ENCODE measurements around the gene INTU. TPM values are rescaled to one million over a fixed set of nuclear protein-coding genes. Genes with fewer than 3 reads are reported as not detected.

Gene INTU
- total and polyA plus RNA-seq, 9 of the 15 experiments (the other 6 are each of a cell fraction or from before 2014, with no cell fraction given) = 1.5 to 8.9 (median 3.9) TPM

DNA sequence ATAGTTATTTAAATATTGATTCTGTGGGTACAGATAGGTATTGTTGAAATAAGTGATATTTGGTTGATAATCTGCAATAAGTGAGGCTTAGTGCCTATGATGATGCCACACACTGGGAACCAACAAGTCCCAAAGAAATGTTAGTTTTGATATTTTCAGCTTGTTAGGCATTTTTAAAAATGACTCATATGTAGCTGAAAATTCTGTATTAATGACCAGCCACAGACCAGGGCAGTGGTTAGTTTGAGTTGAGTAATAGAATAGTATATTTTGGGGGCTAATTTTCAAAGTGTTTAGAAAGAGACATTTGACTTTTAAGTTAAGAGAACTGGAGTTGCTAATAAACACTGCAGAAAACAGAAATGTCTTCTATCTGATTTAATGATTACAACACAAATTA lies 9.4 kb downstream of the INTU start:
- FAIRE-seq = no peak
- POLR2A ChIA-PET = interaction anchor here (0.8 kb wide), 2 partner anchors 11 to 34 kb away, joined by 3 read pairs; no protein-coding TSS in a partner anchor
- BruUV-seq (replicated peaks) = no TSS peak

DNA sequence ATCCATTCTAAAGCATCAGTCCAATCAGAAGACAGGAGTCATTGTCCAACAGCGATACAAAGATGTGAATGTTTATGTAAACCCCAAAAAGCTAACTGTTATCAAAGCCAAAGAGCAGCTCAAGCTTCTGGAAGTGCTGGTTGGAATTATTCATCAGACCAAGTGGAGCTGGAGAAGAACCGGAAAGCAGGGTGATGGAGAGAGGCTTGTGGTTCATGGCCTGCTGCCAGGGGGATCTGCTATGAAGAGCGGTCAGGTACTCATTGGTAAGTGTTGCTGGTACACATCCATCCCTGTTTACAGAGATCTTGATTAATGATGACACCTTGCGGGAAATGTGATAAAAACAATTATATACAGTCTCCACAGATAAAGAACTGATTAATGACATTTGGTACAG lies 11.0 kb downstream of the INTU start:
- DNase-seq (ENCODE audit: extremely low read depth in 1 of 4, low spot score in 3 of 4) = no peak
- no peaks in the 10 kb centered on the region for H3K9me1 ChIP-seq (ENCODE audit: control insufficient read depth, insufficient read depth, low read length)
- H2AFZ ChIP-seq (ENCODE audit: low read depth, low read length) = no peak overlapping the region
- no peak overlapping the region for H3K27ac ChIP-seq (ENCODE audit: extremely low read depth, low read depth, low read length)
- peak; percentile 6 for FAIRE-seq
- TF ChIP-seq POLR3A (IDR thresholded peaks at IDR 0.05; ENCODE audit: borderline replicate concordance, extremely low read depth, insufficient read depth, insufficient read length) = no peak
- TF ChIP-seq ATF7 (IDR thresholded peaks at IDR 0.05) = no peak
- WGBS (ENCODE audit: insufficient coverage, low coverage, missing lambda C conversion rate) = 62% methylated on average over 4 of the region's 4 CpGs
- ChIA-PET CTCF (ENCODE audit: low intra/inter-chr PET ratio) (no interaction called here), POLR2A (no interaction called here)
- H4K20me1 ChIP-seq (replicated peaks; ENCODE audit: control insufficient read depth, insufficient read depth, low read length) = no peaks in the 10 kb centered on the region
- no TSS peak for BruUV-seq (replicated peaks)
- H3K27me3 ChIP-seq (ENCODE audit: control insufficient read depth in 2 of 2, insufficient read depth in 2 of 2, low read length in 2 of 2) = no peaks in the 10 kb centered on the region
- no peak for ATAC-seq
- peaks cover 9% of the 10 kb centered on the region; the same call in 2 of the 3 replicates for H3K36me3 ChIP-seq (ENCODE audit: control insufficient read depth, insufficient read depth, low read length)
- H3K9me3 ChIP-seq (replicated peaks; ENCODE audit: control insufficient read depth, insufficient read depth, low read depth, low read length) = no peaks in the 10 kb centered on the region
- H3K4me2 ChIP-seq (ENCODE audit: insufficient read depth, low read length) = no peak overlapping the region
- no peaks in the 10 kb centered on the region for H3K79me2 ChIP-seq (ENCODE audit: control insufficient read depth, insufficient read depth, low read length)
- no peak overlapping the region for H3K9ac ChIP-seq (ENCODE audit: insufficient read depth in 1 of 2, low read depth in 2 of 2, low read length in 2 of 2)
- intact Hi-C loops (cut with micrococcal nuclease) (no loop called here), in situ Hi-C loops (cut with MboI) (no loop called here)
- H3K4me3 ChIP-seq = no peak overlapping the region
- H3K4me1 ChIP-seq (replicated peaks in 1 of 2; ENCODE audit: control insufficient read depth in 2 of 2, insufficient read depth in 2 of 2, low read length in 2 of 2) = no peaks in the 10 kb centered on the region

More for the DNA sequence above, 9.4 kb downstream of the INTU start:
- Histone ChIP-seq H2AFZ (ENCODE audit: low read depth, low read length) (no peak overlapping the region), H3K27ac (ENCODE audit: extremely low read depth, low read depth, low read length) (no peak overlapping the region), H4K20me1 (replicated peaks; ENCODE audit: control insufficient read depth, insufficient read depth, low read length) (no peaks in the 10 kb centered on the region), H3K9me1 (ENCODE audit: control insufficient read depth, insufficient read depth, low read length) (no peaks in the 10 kb centered on the region), H3K79me2 (ENCODE audit: control insufficient read depth, insufficient read depth, low read length) (no peaks in the 10 kb centered on the region), H3K27me3 (ENCODE audit: control insufficient read depth in 2 of 2, insufficient read depth in 2 of 2, low read length in 2 of 2) (no peaks in the 10 kb centered on the region), H3K4me2 (ENCODE audit: insufficient read depth, low read length) (no peak overlapping the region), H3K9me3 (replicated peaks; ENCODE audit: control insufficient read depth, insufficient read depth, low read depth, low read length) (no peaks in the 10 kb centered on the region), H3K4me3 (no peak overlapping the region), H3K4me1 (replicated peaks in 1 of 2; ENCODE audit: control insufficient read depth in 2 of 2, insufficient read depth in 2 of 2, low read length in 2 of 2) (no peaks in the 10 kb centered on the region), H3K9ac (ENCODE audit: insufficient read depth in 1 of 2, low read depth in 2 of 2, low read length in 2 of 2) (no peak overlapping the region), H3K36me3 (ENCODE audit: control insufficient read depth, insufficient read depth, low read length) (peaks cover 9% of the 10 kb centered on the region; the same call in 2 of the 3 replicates)
- no peak for TF ChIP-seq ZNF134 (CRISPR knock-in tag; conservative IDR thresholded peaks at IDR 0.05)
- no peak for TF ChIP-seq SMARCB1 (IDR thresholded peaks at IDR 0.05; ENCODE audit: insufficient read length, low read depth)
- TF ChIP-seq ZNF785 (CRISPR knock-in tag; IDR thresholded peaks at IDR 0.05) = no peak
- no peak for TF ChIP-seq ZNF165 (CRISPR knock-in tag; IDR thresholded peaks at IDR 0.05; ENCODE audit: borderline replicate concordance)
- TF ChIP-seq FOXA1 (IDR thresholded peaks at IDR 0.05; ENCODE audit: borderline replicate concordance) = no peak
- no peak for DNase-seq (ENCODE audit: extremely low read depth in 1 of 4, low spot score in 3 of 4)
- in situ Hi-C loops (cut with MboI) (no loop called here), intact Hi-C loops (cut with micrococcal nuclease) (no loop called here)
- CTCF ChIA-PET (ENCODE audit: low intra/inter-chr PET ratio) = no interaction called here
- ATAC-seq = no peak
